ENCODE results near the gene TBC1D22A. TPM values are rescaled to one million over a fixed set of nuclear protein-coding genes. Genes with fewer than 3 reads are reported as not detected.
A peak's percentile ranks its signal among the peaks of the same experiment; 100 is the strongest.

The TBC1D22A gene
- total and polyA plus RNA-seq, 2 experiments from 2014 or later = 15.3 to 19.8 TPM

DNA sequence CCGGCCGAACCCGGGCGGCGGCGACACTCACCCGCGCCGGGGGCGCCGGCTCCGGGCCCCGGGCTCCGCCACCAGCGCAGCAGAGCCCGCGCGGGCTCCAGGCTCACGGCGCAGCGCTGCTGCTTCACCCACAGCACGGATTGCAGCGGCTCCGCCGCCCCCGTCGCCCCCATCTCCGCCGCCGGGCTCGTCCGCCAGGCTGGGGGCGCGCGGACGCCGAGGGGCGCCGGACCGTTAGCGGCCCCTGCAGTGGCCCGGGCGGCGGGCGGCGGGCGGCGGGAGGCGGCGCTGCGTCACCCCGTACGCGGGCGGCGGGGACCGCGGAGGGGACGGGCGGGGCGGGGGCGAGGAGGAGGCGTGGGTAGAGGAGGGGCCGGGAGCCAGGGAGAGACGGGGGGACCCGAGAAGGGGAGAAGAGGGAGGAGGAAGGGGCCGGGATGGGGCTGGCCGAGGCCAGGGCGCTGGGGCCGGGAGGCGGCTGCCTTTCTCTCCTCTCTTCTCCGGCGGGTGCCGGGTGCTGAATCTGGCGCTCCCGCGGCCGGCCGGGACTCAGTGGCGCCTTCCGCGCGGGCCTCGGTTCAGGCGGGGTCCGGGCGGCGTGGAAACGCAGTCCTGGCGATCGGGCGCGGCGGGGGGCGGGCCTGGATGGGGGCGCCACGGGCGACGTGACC is 24.3 kb upstream of the TBC1D22A start, which contains the start of gene CERK:
Gene CERK, minus strand, starts transcription at position 277 of the 671 bp plus-strand sequence. Its CDS starts 104 bp downstream, at position 173.
- peaks cover 45% of the 10 kb centered on the region for H4K20me1 ChIP-seq (ENCODE audit: insufficient read depth, poor library complexity, severe bottlenecking)
- peak within 1 kb of the TSS; percentile 94 for H2AFZ ChIP-seq
- peak; percentile 87 for DNase-seq (ENCODE audit: low spot score)
- H3K4me3 ChIP-seq = peak within 1 kb of the TSS; percentile 98
- WGBS (ENCODE audit: low lambda C conversion rate, missing lambda C conversion rate) = under 1% methylated on average over 56 of the region's 99 CpGs
- peak within 1 kb of the TSS; percentile 97 for H3K4me2 ChIP-seq
- H3K27ac ChIP-seq = peak within 1 kb of the TSS; percentile 99
- peaks cover 66% of the 10 kb centered on the region for H3K79me2 ChIP-seq
- no peaks in the 10 kb centered on the region for H3K9me3 ChIP-seq (ENCODE audit: low read depth)
- H3K36me3 ChIP-seq (replicated peaks; ENCODE audit: insufficient read depth, low read depth) = no peaks in the 10 kb centered on the region
- H3K27me3 ChIP-seq = no peaks in the 10 kb centered on the region
- H3K4me1 ChIP-seq (ENCODE audit: insufficient read depth) = peaks cover 71% of the 10 kb centered on the region
- no peaks in the 10 kb centered on the region for H3K9me2 ChIP-seq (replicated peaks; ENCODE audit: insufficient read depth)
- TF ChIP-seq EZH2phosphoT487 (IDR thresholded peaks at IDR 0.05; ENCODE audit: low read depth, severe bottlenecking, unreplicated experiment) (no peak), EZH2 (IDR thresholded peaks at IDR 0.05; ENCODE audit: borderline replicate concordance) (no peak)
- TF ChIP-seq, protein P1, sequence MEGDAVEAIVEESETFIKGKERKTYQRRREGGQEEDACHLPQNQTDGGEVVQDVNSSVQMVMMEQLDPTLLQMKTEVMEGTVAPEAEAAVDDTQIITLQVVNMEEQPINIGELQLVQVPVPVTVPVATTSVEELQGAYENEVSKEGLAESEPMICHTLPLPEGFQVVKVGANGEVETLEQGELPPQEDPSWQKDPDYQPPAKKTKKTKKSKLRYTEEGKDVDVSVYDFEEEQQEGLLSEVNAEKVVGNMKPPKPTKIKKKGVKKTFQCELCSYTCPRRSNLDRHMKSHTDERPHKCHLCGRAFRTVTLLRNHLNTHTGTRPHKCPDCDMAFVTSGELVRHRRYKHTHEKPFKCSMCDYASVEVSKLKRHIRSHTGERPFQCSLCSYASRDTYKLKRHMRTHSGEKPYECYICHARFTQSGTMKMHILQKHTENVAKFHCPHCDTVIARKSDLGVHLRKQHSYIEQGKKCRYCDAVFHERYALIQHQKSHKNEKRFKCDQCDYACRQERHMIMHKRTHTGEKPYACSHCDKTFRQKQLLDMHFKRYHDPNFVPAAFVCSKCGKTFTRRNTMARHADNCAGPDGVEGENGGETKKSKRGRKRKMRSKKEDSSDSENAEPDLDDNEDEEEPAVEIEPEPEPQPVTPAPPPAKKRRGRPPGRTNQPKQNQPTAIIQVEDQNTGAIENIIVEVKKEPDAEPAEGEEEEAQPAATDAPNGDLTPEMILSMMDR (IDR thresholded peaks at IDR 0.05; ENCODE audit: poor library complexity) = no peak

DNA sequence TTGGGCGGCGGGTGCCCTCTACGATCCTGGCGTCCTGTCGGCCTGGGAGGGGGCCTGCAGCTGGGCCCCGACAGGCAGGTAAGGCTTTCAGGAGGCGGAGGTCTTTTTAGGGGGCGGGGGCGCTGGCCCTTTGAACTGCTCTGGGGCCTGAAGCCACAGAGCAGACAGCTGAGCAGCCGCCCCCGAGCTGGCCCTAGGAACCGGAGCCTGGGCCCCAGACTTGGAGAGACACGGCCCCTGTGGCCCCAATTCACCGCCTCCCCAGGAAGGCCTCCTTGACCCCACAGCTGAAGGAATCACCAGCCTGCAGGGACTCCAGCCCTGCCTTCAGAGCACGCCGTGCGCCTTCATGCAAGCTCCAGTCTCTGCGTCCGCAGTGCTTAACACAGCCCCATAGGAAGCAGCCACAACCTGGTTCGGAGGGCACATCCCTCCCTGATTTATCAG is 23.8 kb upstream of the TBC1D22A start:
- TF ChIP-seq EZH2phosphoT487 (IDR thresholded peaks at IDR 0.05; ENCODE audit: low read depth, severe bottlenecking, unreplicated experiment) = no peak
- TF ChIP-seq, protein P1 (IDR thresholded peaks at IDR 0.05; ENCODE audit: poor library complexity) = no peak
- no peak for TF ChIP-seq EZH2 (IDR thresholded peaks at IDR 0.05; ENCODE audit: borderline replicate concordance)
- peaks cover 74% of the 10 kb centered on the region for H3K4me1 ChIP-seq (ENCODE audit: insufficient read depth)
- WGBS (ENCODE audit: low lambda C conversion rate, missing lambda C conversion rate) = 19% methylated on average over 15 of the region's 20 CpGs

DNA sequence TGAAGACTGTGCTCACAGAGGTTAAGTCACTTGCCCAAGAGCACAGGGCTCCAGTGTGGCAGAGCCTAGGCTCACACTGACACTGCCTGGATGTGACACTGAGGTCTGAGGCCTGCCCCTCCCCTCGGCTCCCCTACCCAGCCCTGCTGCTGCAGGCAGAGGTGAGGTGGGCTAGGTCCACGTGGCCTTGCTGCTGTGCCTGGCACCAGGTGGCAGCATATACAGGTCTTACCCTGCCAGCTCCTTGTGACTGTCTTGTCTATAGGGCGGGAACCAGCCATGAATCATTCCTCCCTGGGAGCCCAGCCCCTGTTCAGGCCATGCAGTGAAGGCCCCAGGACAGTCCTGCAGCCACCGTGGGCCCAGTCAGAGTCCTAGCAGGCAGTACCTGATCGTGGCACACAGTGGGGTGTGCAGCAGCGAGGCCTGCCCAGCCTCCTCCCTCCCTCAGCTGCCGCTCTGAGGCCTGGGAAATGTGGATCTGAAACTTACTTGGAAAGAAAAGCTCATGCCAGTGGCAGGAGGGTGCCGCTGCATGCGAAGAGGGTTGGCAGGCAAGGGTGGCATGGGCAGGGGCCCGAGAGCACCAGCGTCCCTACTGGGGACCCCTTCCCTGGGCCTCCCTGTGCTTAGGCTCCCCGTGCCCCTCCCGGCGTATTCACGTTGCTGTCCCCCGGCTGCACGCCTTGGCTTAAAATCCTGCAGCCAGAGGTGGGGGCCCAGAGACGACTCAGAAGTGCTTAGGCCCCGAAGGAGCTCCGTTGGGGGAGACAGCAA is 23.2 kb upstream of the TBC1D22A start:
- peaks cover 33% of the 10 kb centered on the region for H4K20me1 ChIP-seq (ENCODE audit: insufficient read depth, poor library complexity, severe bottlenecking)
- peak overlapping the region; percentile 99 for H3K27ac ChIP-seq
- TF ChIP-seq, protein P1 (IDR thresholded peaks at IDR 0.05; ENCODE audit: poor library complexity) = peak; percentile 41
- TF ChIP-seq EZH2 (IDR thresholded peaks at IDR 0.05; ENCODE audit: borderline replicate concordance) = no peak
- TF ChIP-seq EZH2phosphoT487 (IDR thresholded peaks at IDR 0.05; ENCODE audit: low read depth, severe bottlenecking, unreplicated experiment) = no peak
- H3K4me1 ChIP-seq (ENCODE audit: insufficient read depth) = peaks cover 75% of the 10 kb centered on the region
- H3K9me3 ChIP-seq (ENCODE audit: low read depth) = no peaks in the 10 kb centered on the region
- H3K79me2 ChIP-seq = peaks cover 56% of the 10 kb centered on the region
- DNase-seq (ENCODE audit: low spot score) = peak; percentile 80
- no peaks in the 10 kb centered on the region for H3K36me3 ChIP-seq (replicated peaks; ENCODE audit: insufficient read depth, low read depth)
- H2AFZ ChIP-seq = peak overlapping the region; percentile 94
- 78% methylated on average over 20 of the region's 20 CpGs for WGBS (ENCODE audit: low lambda C conversion rate, missing lambda C conversion rate)
- peak overlapping the region; percentile 97 for H3K4me2 ChIP-seq
- H3K9me2 ChIP-seq (replicated peaks; ENCODE audit: insufficient read depth) = no peaks in the 10 kb centered on the region
- H3K27me3 ChIP-seq = no peaks in the 10 kb centered on the region
- peak overlapping the region; percentile 92 for H3K4me3 ChIP-seq

More for the DNA sequence above, 23.8 kb upstream of the TBC1D22A start:
- H3K9me2 ChIP-seq (replicated peaks; ENCODE audit: insufficient read depth) = no peaks in the 10 kb centered on the region
- H4K20me1 ChIP-seq (ENCODE audit: insufficient read depth, poor library complexity, severe bottlenecking) = peaks cover 39% of the 10 kb centered on the region
- H3K4me2 ChIP-seq = peak overlapping the region; percentile 97
- no peaks in the 10 kb centered on the region for H3K9me3 ChIP-seq (ENCODE audit: low read depth)
- no peaks in the 10 kb centered on the region for H3K36me3 ChIP-seq (replicated peaks; ENCODE audit: insufficient read depth, low read depth)
- no peaks in the 10 kb centered on the region for H3K27me3 ChIP-seq
- H2AFZ ChIP-seq = peak overlapping the region; percentile 94
- H3K4me3 ChIP-seq = peak overlapping the region; percentile 92
- H3K27ac ChIP-seq = peak overlapping the region; percentile 99
- DNase-seq (ENCODE audit: low spot score) = no peak
- H3K79me2 ChIP-seq = peaks cover 61% of the 10 kb centered on the region
